ENCODE results near the gene PPEF2.
"Not testable (repeated sequence)": the region's sequence is repeated elsewhere in the genome, so short reads cannot be mapped to it uniquely, and the experiment has no call there.

Gene PPEF2, protein sequence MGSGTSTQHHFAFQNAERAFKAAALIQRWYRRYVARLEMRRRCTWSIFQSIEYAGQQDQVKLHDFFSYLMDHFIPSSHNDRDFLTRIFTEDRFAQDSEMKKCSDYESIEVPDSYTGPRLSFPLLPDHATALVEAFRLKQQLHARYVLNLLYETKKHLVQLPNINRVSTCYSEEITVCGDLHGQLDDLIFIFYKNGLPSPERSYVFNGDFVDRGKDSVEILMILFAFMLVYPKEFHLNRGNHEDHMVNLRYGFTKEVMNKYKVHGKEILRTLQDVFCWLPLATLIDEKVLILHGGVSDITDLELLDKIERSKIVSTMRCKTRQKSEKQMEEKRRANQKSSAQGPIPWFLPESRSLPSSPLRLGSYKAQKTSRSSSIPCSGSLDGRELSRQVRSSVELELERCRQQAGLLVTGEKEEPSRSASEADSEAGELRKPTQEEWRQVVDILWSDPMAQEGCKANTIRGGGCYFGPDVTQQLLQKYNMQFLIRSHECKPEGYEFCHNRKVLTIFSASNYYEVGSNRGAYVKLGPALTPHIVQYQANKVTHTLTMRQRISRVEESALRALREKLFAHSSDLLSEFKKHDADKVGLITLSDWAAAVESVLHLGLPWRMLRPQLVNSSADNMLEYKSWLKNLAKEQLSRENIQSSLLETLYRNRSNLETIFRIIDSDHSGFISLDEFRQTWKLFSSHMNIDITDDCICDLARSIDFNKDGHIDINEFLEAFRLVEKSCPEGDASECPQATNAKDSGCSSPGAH

GRCh38 chr4:75902352-75902751, at the start of gene PPEF2:
PPEF2 (minus strand) TSS chr4:75902452; CDS start chr4:75896325, 6,127 bp downstream.
- no peaks in the 10 kb centered on the region for H3K36me3 ChIP-seq (ENCODE audit: control insufficient read depth in 1 of 2, insufficient read depth in 2 of 2, low read length in 2 of 2)
- H3K4me3 ChIP-seq (ENCODE audit: low read depth in 1 of 2, low read length in 2 of 2), result no peak within 1 kb of the TSS
- no peak within 1 kb of the TSS for H3K9ac ChIP-seq (ENCODE audit: low read depth in 1 of 2, low read length in 2 of 2)
- H3K4me1 ChIP-seq (ENCODE audit: control insufficient read depth in 1 of 2, insufficient read depth in 2 of 2, low read length in 2 of 2), result peaks cover 0 to 3% of the 10 kb centered on the region in 2 donors
- H3K27ac ChIP-seq (ENCODE audit: low read depth, low read length), result no peak within 1 kb of the TSS
- H3K27me3 ChIP-seq (ENCODE audit: control insufficient read depth in 1 of 2, insufficient read depth in 2 of 2, low read length in 2 of 2), result no peaks in the 10 kb centered on the region
- H3K9me3 ChIP-seq (ENCODE audit: control insufficient read depth in 1 of 2, low read length in 2 of 2), result no peaks in the 10 kb centered on the region

- Histone ChIP-seq H3K36me3 (ENCODE audit: control insufficient read depth in 1 of 2, insufficient read depth in 2 of 2, low read length in 2 of 2) (peaks cover 17 to 57% of the 10 kb centered on the region in 2 donors), H3K27me3 (ENCODE audit: control insufficient read depth in 1 of 2, insufficient read depth in 2 of 2, low read length in 2 of 2) (no peaks in the 10 kb centered on the region), H3K27ac (ENCODE audit: low read depth, low read length) (no peak overlapping the region), H3K4me1 (ENCODE audit: control insufficient read depth in 1 of 2, insufficient read depth in 2 of 2, low read length in 2 of 2) (peaks cover 0 to 4% of the 10 kb centered on the region in 2 donors), H3K9me3 (ENCODE audit: control insufficient read depth in 1 of 2, low read length in 2 of 2) (no peaks in the 10 kb centered on the region), H3K9ac (ENCODE audit: low read depth in 1 of 2, low read length in 2 of 2) (no peak overlapping the region), H3K4me3 (ENCODE audit: low read depth in 1 of 2, low read length in 2 of 2) (no peak overlapping the region)
Measured at GRCh38 chr4:75950213-75950815, 48.1 kb upstream of the PPEF2 start.

GRCh38 chr4:75948822-75949444, 46.7 kb upstream of the PPEF2 start:
- Histone ChIP-seq H3K9ac (ENCODE audit: low read depth in 1 of 2, low read length in 2 of 2) (no peak overlapping the region), H3K4me3 (ENCODE audit: low read depth in 1 of 2, low read length in 2 of 2) (no peak overlapping the region), H3K9me3 (ENCODE audit: control insufficient read depth in 1 of 2, low read length in 2 of 2) (no peaks in the 10 kb centered on the region), H3K27ac (ENCODE audit: low read depth, low read length) (no peak overlapping the region), H3K27me3 (ENCODE audit: control insufficient read depth in 1 of 2, insufficient read depth in 2 of 2, low read length in 2 of 2) (no peaks in the 10 kb centered on the region), H3K36me3 (ENCODE audit: control insufficient read depth in 1 of 2, insufficient read depth in 2 of 2, low read length in 2 of 2) (peaks cover 17 to 47% of the 10 kb centered on the region in 2 donors), H3K4me1 (ENCODE audit: control insufficient read depth in 1 of 2, insufficient read depth in 2 of 2, low read length in 2 of 2) (peaks cover 0 to 4% of the 10 kb centered on the region in 2 donors)

GRCh38 chr4:75940692-75941253, 38.5 kb upstream of the PPEF2 start, which contains the start of gene NAAA:
NAAA (minus strand) TSS chr4:75941013; CDS start chr4:75940949, 64 bp downstream.
- Histone ChIP-seq H3K9ac (ENCODE audit: low read depth in 1 of 2, low read length in 2 of 2) (peak within 1 kb of the TSS; percentile 61 to 72), H3K4me1 (ENCODE audit: control insufficient read depth in 1 of 2, insufficient read depth in 2 of 2, low read length in 2 of 2) (peaks cover 0 to 9% of the 10 kb centered on the region in 2 donors), H3K4me3 (ENCODE audit: low read depth in 1 of 2, low read length in 2 of 2) (peak within 1 kb of the TSS; percentile 84 to 98), H3K36me3 (ENCODE audit: control insufficient read depth in 1 of 2, insufficient read depth in 2 of 2, low read length in 2 of 2) (peaks cover 0 to 8% of the 10 kb centered on the region in 2 donors), H3K27ac (ENCODE audit: low read depth, low read length) (peak within 1 kb of the TSS; percentile 5), H3K9me3 (ENCODE audit: control insufficient read depth in 1 of 2, low read length in 2 of 2) (no peaks in the 10 kb centered on the region), H3K27me3 (ENCODE audit: control insufficient read depth in 1 of 2, insufficient read depth in 2 of 2, low read length in 2 of 2) (no peaks in the 10 kb centered on the region)

DNA sequence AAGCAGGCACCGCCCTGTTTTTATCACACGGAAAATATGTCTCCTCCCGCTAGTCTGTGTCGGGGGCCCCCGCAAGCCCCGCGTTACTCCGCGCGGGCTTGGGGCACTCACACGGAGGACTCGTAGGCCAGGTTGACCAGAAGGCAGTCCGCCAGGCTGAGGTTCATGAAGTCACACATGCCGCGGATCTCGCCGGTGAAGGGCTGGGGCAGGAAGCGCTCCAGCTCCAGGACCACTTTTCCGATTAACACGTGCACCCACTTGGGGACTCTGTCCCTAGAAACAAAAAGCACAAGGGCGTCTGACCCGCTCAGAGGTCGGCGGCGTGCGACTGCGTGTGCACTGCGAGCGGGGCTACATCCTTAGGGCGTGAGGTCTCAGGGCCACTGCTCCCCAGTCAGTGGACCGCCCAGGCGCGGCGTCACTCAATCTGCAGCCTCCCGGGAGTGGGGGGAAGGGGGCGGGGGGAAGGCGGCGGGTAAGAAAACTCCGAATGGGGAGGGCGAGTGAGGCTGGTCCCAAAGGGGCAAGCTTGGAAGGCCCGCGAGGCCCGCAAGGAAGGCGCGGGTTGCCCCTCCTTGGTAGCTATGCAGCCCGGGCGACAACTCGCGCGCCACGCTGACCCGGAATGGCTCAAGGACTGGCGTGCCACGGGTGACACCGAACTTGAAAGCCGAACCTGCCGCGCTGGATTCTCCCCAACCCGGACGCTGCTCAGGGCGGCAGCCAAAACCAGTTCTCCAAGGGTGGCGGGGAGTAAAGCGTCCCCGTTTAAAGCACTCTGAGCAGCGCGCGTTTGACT, 37.8 kb upstream of the PPEF2 start:
- Histone ChIP-seq H3K9ac (ENCODE audit: low read depth in 1 of 2, low read length in 2 of 2) (peak overlapping the region; percentile 61 to 72), H3K4me3 (ENCODE audit: low read depth in 1 of 2, low read length in 2 of 2) (peak overlapping the region; percentile 84 to 98)

GRCh38 chr4:75935628-75936027, 33.4 kb upstream of the PPEF2 start:
- no peaks in the 10 kb centered on the region for H3K27me3 ChIP-seq (ENCODE audit: control insufficient read depth in 1 of 2, insufficient read depth in 2 of 2, low read length in 2 of 2)
- H3K9ac ChIP-seq (ENCODE audit: low read depth in 1 of 2, low read length in 2 of 2), result no peak overlapping the region
- no peak overlapping the region for H3K27ac ChIP-seq (ENCODE audit: low read depth, low read length)
- H3K4me3 ChIP-seq (ENCODE audit: low read depth in 1 of 2, low read length in 2 of 2), result no peak overlapping the region
- no peaks in the 10 kb centered on the region for H3K9me3 ChIP-seq (ENCODE audit: control insufficient read depth in 1 of 2, low read length in 2 of 2)
- H3K4me1 ChIP-seq (ENCODE audit: control insufficient read depth in 1 of 2, insufficient read depth in 2 of 2, low read length in 2 of 2), result peaks cover 0 to 9% of the 10 kb centered on the region in 2 donors
- peaks cover 5 to 16% of the 10 kb centered on the region in 2 donors for H3K36me3 ChIP-seq (ENCODE audit: control insufficient read depth in 1 of 2, insufficient read depth in 2 of 2, low read length in 2 of 2)

More for the DNA sequence above, 37.8 kb upstream of the PPEF2 start:
- peak overlapping the region; percentile 5 for H3K27ac ChIP-seq (ENCODE audit: low read depth, low read length)
- H3K4me1 ChIP-seq (ENCODE audit: control insufficient read depth in 1 of 2, insufficient read depth in 2 of 2, low read length in 2 of 2), result peaks cover 0 to 9% of the 10 kb centered on the region in 2 donors
- no peaks in the 10 kb centered on the region for H3K27me3 ChIP-seq (ENCODE audit: control insufficient read depth in 1 of 2, insufficient read depth in 2 of 2, low read length in 2 of 2)
- no peaks in the 10 kb centered on the region for H3K9me3 ChIP-seq (ENCODE audit: control insufficient read depth in 1 of 2, low read length in 2 of 2)
- H3K36me3 ChIP-seq (ENCODE audit: control insufficient read depth in 1 of 2, insufficient read depth in 2 of 2, low read length in 2 of 2), result peaks cover 0 to 10% of the 10 kb centered on the region in 2 donors

DNA sequence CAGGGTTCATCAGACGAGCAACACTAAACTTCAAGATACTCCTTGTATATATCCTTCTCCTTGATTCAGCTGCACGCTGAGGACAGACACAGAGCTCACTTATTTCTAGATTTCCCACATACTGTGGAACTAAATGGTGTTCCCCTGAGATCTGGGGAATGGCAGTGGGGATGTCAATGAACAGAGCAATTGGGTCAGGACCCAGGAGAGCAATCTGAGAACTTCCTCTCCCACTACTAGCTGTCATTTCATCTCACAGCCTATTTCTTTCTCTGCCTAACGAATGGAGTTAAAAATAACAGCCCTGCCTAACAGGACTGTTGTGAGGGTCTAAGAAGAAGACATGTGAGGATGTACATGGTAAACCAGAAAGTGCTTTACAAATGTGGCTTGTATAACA, 27.9 kb upstream of the PPEF2 start:
- H3K36me3 ChIP-seq (ENCODE audit: control insufficient read depth in 1 of 2, insufficient read depth in 2 of 2, low read length in 2 of 2), result peaks cover 11 to 14% of the 10 kb centered on the region in 2 donors
- no peak overlapping the region for H3K9ac ChIP-seq (ENCODE audit: low read depth in 1 of 2, low read length in 2 of 2)
- H3K4me3 ChIP-seq (ENCODE audit: low read depth in 1 of 2, low read length in 2 of 2), result no peak overlapping the region
- H3K27ac ChIP-seq (ENCODE audit: low read depth, low read length), result no peak overlapping the region
- H3K27me3 ChIP-seq (ENCODE audit: control insufficient read depth in 1 of 2, insufficient read depth in 2 of 2, low read length in 2 of 2), result no peaks in the 10 kb centered on the region
- no peaks in the 10 kb centered on the region for H3K4me1 ChIP-seq (ENCODE audit: control insufficient read depth in 1 of 2, insufficient read depth in 2 of 2, low read length in 2 of 2)
- no peaks in the 10 kb centered on the region for H3K9me3 ChIP-seq (ENCODE audit: control insufficient read depth in 1 of 2, low read length in 2 of 2)

GRCh38 chr4:75924916-75925315, 22.7 kb upstream of the PPEF2 start:
- not testable (repeated sequence) for H3K27ac ChIP-seq (ENCODE audit: low read depth, low read length); H3K27me3 ChIP-seq (ENCODE audit: control insufficient read depth in 1 of 2, insufficient read depth in 2 of 2, low read length in 2 of 2); H3K4me3 ChIP-seq (ENCODE audit: low read depth in 1 of 2, low read length in 2 of 2); H3K9me3 ChIP-seq (ENCODE audit: control insufficient read depth in 1 of 2, low read length in 2 of 2); H3K9ac ChIP-seq (ENCODE audit: low read depth in 1 of 2, low read length in 2 of 2); H3K36me3 ChIP-seq (ENCODE audit: control insufficient read depth in 1 of 2, insufficient read depth in 2 of 2, low read length in 2 of 2)
- H3K4me1 ChIP-seq (ENCODE audit: control insufficient read depth in 1 of 2, insufficient read depth in 2 of 2, low read length in 2 of 2), result peaks cover 12 to 14% of the 10 kb centered on the region in 2 donors

DNA sequence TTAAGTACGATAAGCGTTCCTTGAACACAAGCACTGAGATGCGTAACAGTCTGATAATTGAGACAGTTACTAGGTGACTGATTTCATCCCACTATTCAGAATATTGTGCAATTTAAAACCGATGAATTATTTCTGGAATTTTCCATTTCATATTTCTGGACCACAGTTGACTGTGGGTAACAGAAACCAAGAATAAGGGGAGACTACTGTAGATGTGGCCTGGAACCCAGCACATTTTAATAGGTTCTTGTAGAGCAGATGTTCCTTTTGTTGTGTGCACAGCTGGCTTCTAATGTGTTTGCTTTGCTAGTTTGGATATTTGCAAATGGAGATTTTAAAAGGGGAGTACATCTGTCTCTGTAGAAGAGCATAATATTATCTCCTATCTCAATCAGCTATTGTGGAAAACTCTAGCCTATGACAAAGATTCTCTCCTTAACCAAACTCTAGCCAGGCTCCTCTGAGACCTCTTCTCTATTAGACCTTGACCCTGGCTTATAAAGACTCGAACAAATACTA, 22.1 kb upstream of the PPEF2 start:
- Histone ChIP-seq H3K4me3 (ENCODE audit: low read depth in 1 of 2, low read length in 2 of 2) (no peak overlapping the region), H3K36me3 (ENCODE audit: control insufficient read depth in 1 of 2, insufficient read depth in 2 of 2, low read length in 2 of 2) (peaks cover 0 to 9% of the 10 kb centered on the region in 2 donors), H3K27me3 (ENCODE audit: control insufficient read depth in 1 of 2, insufficient read depth in 2 of 2, low read length in 2 of 2) (no peaks in the 10 kb centered on the region), H3K27ac (ENCODE audit: low read depth, low read length) (no peak overlapping the region), H3K9me3 (ENCODE audit: control insufficient read depth in 1 of 2, low read length in 2 of 2) (no peaks in the 10 kb centered on the region), H3K9ac (ENCODE audit: low read depth in 1 of 2, low read length in 2 of 2) (no peak overlapping the region), H3K4me1 (ENCODE audit: control insufficient read depth in 1 of 2, insufficient read depth in 2 of 2, low read length in 2 of 2) (peaks cover 17% of the 10 kb centered on the region in 2 donors)

Data from duodenal mucosa (tissue), 2 donors.